Activated CD8-positive, alpha-beta memory T cell treated with anti-CD3 and anti-CD28 coated beads, Interleukin-2, amount 50 U/mL, for 1 hour (primary cell): Measurements from ENCODE around the gene SPNS3.

Experiments used
- DNase-seq: peaks from one replicate; pipeline ENCODE4 v3.0.0-alpha.2; 2020; ENCODE audit errors: extremely low read depth

SPNS3 gene

DNA sequence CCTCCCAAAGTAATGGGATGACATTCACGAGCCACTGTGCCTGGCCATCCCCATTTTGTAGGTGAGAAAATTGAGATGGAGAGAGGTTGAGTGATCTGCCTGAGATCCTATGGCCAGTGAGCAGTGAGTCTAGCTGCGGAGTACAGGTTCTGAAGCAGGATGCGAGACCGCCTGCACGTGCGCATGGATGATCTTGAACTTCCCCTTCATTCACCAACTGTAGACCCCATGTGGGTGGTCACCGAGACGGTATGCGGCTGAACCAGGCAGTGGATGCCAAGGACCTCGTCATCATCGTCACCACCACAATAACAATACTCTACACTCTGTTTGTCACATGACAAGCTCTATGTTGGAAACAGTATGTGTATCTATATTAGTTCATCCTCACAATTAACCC, 6.2 kb upstream of the SPNS3 start:
- DNase-seq, result no peak

DNA sequence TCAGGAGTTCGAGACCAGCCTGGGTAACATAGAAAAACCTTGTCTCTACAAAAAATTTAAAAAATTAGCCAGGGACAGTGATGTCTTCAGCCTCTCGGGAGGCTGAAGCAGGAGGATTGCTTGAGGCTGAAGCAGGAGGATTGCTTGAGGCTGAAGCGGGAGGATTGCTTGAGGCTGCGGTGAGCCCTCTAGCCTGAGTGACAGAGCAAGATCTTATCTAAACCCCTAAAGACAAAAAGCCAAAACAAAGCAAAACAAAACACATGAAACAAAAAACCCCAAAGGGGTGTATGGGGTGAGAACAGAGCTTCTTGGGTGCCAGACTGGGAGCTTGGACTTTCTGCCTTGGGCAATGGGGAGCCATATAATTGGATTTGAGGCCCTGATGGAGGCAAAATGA, 2.6 kb downstream of the SPNS3 start:
- DNase-seq, result no peak

GRCh38 chr17:4436846-4437245, 3.1 kb downstream of the SPNS3 start:
- DNase-seq, result no peak

DNA sequence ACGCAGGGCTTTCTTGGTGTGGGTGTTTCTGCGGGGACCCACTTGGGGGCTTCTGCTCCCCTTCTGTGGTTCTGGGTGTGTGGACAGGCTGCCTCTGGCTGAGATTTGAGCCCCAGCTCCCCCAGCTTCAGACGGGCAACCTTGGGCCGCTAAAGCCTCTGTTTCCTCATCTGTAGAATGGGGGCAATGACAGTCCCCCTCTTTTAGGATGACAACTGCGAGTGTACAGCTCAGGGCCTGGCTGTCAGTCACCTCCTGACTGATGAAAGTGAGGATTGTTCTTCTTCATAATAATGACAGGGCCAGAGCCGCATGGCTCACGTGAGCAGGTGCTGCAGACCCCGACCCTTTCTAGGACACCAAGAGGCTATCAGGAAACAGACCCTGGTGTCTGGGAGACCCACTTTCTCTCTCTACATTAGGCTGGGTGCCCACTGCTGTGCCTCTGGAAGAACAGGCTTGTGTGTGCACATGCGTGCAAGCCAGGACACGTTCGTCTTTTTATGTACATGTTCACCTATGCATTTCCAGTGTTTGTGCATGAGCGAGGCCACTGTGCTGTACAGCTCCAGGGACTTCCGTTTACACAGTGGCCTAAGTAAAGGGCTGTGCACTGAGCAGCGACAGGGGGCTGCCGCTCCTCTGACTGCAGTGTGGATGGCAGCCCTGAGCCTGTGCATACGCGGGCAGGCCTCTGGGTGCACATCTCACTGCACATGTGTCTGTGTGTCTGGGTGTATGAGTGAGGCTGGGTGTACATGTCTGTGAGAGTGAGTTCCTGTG, 4.6 kb downstream of the SPNS3 start:
- no peak for DNase-seq

GRCh38 chr17:4440021-4440420, 6.3 kb downstream of the SPNS3 start:
- no peak for DNase-seq

GRCh38 chr17:4440690-4441686, 7.2 kb downstream of the SPNS3 start:
- no peak for DNase-seq

DNA sequence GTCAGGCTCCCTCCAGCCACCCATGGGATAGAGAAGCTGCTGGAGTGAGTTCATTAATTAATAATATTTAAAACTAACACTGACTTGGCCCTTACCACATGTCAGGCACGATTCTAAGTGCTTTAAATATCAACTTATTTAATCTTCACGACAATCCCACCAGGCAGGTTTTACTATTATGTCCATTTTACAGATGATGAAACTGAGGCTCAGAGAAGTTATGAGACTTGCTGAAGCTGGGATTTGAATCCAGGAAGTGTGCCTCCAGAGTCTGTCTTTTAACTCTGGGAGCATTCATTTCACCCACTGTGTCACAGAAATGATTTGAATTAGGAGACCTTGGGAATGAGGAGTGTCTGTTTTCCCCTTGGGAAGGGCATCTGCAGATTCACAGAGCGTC, 8.8 kb downstream of the SPNS3 start:
- no peak for DNase-seq

DNA sequence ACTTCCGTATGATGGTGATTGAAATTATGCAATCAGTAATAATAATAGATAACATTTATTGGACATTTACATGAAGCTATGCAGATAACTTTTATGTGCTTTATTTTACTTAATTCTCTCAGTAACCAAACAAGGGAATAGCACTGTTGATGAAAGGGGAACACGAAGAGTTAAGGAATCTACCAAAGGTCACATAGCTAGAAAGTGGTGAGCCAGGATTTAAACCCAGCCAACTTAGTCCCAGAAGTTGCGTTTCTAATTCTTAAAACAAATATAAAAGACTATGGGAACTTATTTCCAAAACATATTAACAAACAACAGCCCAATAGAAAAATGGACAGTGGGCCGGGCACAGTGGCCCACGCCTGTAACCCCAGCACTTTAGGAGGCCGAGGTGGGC, 9.7 kb downstream of the SPNS3 start:
- no peak for DNase-seq

DNA sequence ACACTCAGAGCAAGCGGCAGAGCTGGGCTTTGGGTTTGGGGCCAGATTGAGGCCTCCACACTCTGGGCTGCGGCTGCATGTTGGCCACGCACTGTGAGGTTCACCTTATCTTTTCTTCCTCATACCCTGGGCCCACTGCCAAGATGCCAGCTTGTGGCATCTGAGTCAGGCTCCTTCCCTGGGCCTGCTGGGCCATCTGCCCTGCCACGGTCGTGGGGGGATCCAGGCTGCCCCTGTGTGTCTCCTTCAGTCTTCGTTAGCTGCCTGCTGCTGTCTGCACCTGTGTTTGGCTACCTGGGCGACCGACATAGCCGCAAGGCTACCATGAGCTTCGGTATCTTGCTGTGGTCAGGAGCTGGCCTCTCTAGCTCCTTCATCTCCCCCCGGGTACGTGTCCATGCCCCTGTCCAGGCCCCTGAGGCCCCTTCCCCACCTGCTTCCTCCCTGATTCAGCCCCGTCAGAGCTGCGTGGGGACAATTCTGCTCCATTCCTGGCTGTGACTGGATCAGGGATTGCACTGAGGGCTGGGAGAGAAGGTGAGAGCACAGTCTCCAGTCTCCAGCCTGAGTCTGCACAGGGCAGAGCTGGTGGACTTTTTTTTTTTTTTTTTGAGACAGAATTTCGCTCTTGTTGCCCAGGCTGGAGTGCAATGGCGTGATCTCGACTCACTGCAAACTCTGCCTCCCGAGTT, 11.2 kb downstream of the SPNS3 start:
- no peak for DNase-seq

DNA sequence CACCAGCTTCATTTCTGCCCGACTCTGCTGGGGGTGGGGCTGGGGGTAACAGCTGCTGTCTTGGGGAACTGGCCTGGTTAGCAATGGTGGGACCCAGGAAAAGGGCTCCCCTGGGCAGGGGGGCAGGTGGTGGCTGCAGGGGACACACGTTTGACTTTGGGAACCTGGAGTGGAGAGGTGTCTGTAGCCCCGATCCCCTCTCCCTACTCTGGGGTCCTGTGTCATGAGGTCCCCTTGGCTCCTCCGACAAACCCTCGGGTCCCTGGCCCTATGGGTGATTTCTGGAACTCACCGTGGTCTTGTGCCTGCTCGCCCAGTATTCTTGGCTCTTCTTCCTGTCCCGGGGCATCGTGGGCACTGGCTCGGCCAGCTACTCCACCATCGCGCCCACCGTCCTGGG, 12.0 kb downstream of the SPNS3 start:
- DNase-seq, result no peak

DNA sequence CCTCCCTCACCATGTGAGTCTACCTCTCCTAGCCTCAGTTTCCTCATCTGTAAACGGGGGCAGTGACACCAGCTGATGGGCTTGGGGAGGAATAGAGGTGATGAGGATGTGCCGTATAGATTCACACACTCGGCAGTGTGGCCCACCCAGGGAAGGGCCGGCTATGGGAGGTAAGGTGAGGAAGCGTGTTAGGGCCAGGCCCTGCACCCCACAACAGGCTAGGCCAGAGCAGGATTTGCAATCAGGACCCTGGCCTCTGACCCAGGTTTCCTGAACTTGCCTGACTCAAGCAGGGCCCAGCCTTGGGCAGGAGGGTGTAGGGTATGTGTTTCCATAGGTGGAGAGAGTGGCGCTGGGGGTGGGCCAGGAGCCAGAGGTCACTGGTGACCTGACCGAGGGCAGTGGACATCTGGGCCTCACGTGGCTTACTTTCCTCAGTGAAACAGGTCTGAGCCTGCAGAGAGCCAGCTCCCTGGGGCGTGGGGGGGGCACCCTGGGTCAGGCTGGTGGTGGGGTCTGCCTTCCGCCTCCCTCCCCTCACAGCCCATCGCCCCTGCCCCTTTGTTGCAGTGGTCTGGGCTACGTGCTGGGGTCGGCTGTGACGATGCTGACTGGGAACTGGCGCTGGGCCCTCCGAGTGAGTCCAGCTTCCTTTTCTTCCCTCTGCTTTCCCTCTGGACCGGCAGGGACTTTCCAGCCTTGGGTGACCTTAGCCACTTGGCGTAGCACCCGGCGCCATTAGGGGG, 12.8 kb downstream of the SPNS3 start:
- DNase-seq, result no peak

DNA sequence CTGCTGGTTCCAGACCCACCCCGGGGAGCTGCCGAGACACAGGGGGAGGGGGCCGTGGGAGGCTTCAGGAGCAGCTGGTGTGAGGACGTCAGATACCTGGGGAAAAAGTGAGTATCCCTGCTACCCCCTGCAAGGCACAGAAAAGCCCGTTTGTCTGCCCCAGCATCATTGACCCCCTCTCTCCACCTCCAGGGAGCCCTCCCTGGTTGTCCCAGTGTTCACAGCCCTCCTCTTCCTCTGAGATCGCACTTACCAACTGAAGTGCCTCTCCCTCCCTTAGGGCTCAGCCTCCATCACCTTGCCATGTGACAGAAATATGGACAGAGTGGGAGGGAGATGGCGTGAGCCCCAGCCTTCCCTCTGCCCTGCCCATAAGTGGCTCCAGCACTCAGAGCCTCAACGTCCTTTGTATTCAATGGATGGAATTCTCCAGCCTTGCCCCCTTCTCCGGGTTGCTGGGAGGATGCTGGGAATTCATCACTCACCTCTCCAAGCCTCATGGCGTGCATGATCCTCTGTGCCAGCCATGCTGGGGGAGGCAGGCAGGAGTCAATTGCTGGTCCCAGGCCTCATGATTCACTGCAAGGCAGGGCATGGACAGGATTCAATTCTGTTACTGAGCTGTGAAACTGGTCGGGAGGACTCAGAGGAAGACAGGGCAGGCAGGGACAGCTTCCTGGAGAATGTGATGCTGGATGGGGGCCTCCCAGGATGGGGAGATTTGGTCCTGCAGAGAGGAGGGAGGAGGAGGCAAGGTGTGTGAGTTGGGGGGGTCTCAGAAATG, 14.6 kb downstream of the SPNS3 start:
- no peak for DNase-seq

DNA sequence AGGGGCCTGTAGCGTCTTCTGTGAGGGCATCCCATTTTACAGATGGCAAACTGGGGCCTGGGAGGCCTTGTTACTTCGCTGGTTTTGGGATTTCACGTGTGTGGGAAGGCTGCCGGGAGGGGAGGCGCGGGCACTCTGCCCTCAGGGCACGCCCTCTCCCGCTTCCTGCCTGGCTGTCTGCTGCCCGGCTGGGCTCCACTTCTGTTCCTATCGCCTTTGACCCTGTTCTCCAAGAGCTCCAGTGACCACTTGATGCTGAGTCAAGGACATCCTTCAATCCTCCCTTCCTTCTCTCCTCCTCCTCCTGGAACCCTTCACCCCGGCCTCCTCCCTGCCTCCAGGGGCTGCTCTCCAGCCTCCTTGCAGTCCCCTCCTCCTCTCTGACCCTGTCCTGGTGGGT, 16.0 kb downstream of the SPNS3 start:
- DNase-seq, result no peak

- DNase-seq, result no peak
These were observed 17.1 kb downstream of the SPNS3 start for GRCh38 chr17:4450710-4451316.

DNA sequence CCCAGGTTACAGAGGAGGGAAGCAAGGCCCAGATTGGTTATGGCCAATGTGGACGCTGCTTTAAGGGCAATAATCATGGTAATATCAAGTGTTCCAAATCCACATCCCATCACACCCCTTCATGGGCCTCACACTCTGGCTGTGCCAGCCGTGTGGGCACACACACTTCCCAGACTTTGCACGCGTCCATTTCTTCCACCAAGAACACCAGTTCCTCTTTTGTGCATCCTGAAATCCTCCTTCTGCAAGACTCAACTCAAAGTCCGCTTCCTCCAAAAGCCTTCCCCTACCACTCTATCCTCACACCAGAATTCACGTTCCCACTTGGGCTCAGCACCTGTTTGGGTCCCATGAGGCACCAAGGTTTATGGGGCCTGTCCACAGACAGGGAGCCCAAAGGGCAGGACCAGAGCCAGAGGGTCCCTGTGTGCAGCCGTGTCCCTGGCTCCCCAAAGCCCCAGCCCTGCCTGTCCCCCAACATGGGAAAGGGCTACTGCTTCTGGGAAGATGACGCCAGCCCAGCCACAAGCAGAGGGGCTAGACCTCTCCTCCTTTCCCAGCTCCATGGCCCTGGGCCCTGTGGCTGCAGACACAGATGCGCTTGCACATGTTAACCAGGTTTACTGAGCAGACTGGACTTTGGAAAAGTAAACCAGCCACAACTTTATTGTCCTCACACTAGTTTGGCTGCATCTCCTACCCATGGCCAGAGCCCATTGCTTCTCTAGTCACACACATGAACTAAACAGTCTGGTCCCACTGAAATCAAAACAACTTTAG, 20.3 kb downstream of the SPNS3 start:
- no peak for DNase-seq

DNA sequence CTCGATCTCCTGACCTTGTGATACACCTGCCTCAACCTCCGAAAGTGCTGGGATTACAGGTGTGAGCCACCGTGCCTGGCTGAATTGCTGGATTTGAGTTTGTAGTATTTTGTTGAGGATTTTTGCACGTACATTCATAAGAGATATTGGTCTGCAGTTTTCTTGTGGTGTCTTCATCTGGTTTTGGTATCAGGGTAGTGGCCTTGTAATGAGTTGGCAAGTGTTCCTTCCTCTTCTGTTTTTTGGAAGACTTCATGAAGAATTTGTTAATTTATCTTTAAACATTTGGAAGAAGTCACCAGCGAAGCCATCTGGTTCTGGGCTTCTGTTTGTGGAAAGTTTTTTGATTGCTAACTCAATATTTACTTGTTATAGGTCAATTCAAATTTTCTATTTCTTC, 26.9 kb downstream of the SPNS3 start:
- DNase-seq, result no peak

GRCh38 chr17:4463818-4464476, 30.2 kb downstream of the SPNS3 start:
- DNase-seq, result no peak

GRCh38 chr17:4465786-4466185, 32.0 kb downstream of the SPNS3 start:
- DNase-seq, result no peak

- no peak for DNase-seq
These were observed 33.5 kb downstream of the SPNS3 start for GRCh38 chr17:4467287-4467686.
